NOMO-1 treated with dmso at 0.1 percent for 144 hours (cell line): ENCODE results near the gene GET3.
A peak's percentile ranks its signal among the peaks of the same experiment; 100 is the strongest.
"Not testable (repeated sequence)": the region's sequence is repeated elsewhere in the genome, so short reads cannot be mapped to it uniquely, and the experiment has no call there.

Experiments used
- DNase-seq: peaks from one replicate; lab custom pipeline; 2025; ENCODE audit not compliant: unreplicated experiment; lab: John Stamatoyannopoulos, UW

Gene GET3

GRCh38 chr19:12715102-12715501 is 22.2 kb upstream of the GET3 start:
- no peak for DNase-seq

GRCh38 chr19:12715929-12716328 is 21.4 kb upstream of the GET3 start:
- DNase-seq: no peak

GRCh38 chr19:12720296-12720695 is 17.0 kb upstream of the GET3 start:
- DNase-seq: no peak

- DNase-seq: no peak
These were observed 16.2 kb upstream of the GET3 start for GRCh38 chr19:12720851-12721655.

GRCh38 chr19:12721656-12722565 is 15.4 kb upstream of the GET3 start:
- DNase-seq: peak; percentile 53

GRCh38 chr19:12722566-12723380 is 14.5 kb upstream of the GET3 start:
- DNase-seq: peak; percentile 95

- no peak for DNase-seq
These were observed 14.0 kb upstream of the GET3 start for GRCh38 chr19:12723381-12723640.

GRCh38 chr19:12723641-12724426 is 13.5 kb upstream of the GET3 start, which contains the start of gene TNPO2:
Gene TNPO2 (minus strand): TSS chr19:12723932. CDS start chr19:12720977, 2,955 bp downstream.
- peak; percentile 47 for DNase-seq

- not testable (repeated sequence) for DNase-seq
These were observed 11.7 kb upstream of the GET3 start for GRCh38 chr19:12725612-12726011.

- no peak for DNase-seq
These were observed 10.3 kb upstream of the GET3 start for GRCh38 chr19:12726988-12727316.

- DNase-seq: no peak
These were observed 9.4 kb upstream of the GET3 start for GRCh38 chr19:12727745-12728433.

- DNase-seq: no peak
These were observed 7.2 kb upstream of the GET3 start for GRCh38 chr19:12730064-12730463.

- DNase-seq: no peak
These were observed 6.0 kb upstream of the GET3 start for GRCh38 chr19:12731337-12731736.

GRCh38 chr19:12733369-12734214 is 3.7 kb upstream of the GET3 start:
- no peak for DNase-seq

- no peak for DNase-seq
These were observed 596 bp downstream of the GET3 start for GRCh38 chr19:12737835-12738351.

GRCh38 chr19:12745166-12745897 is 8.0 kb downstream of the GET3 start:
- DNase-seq: no peak

- DNase-seq: no peak
These were observed 11.2 kb downstream of the GET3 start for GRCh38 chr19:12748489-12748888.

GRCh38 chr19:12749938-12750521 is 12.7 kb downstream of the GET3 start:
- DNase-seq: no peak
